HG03045 (cell line): Measurements from ENCODE around the gene ABLIM1.

Source experiments
- ATAC-seq: cut with Tn5 transposase; IDR thresholded peaks from one replicate; pipeline ENCODE4 v1.9.1; 2021; ENCODE audit warnings: mild to moderate bottlenecking, moderate library complexity; ENCODE audit not compliant: unreplicated experiment

ABLIM1 gene

GRCh38 chr10:114551636-114551972 is 106.5 kb downstream of the ABLIM1 start:
- ATAC-seq, result no peak

GRCh38 chr10:114550756-114551635 is 107.1 kb downstream of the ABLIM1 start:
- no peak for ATAC-seq

GRCh38 chr10:114548662-114549061 is 109.4 kb downstream of the ABLIM1 start:
- ATAC-seq, result no peak

- ATAC-seq, result no peak
Measured at GRCh38 chr10:114547514-114547913, 110.6 kb downstream of the ABLIM1 start.

GRCh38 chr10:114547056-114547455 is 111.0 kb downstream of the ABLIM1 start:
- no peak for ATAC-seq

- ATAC-seq, result no peak
Measured at GRCh38 chr10:114545819-114546218, 112.3 kb downstream of the ABLIM1 start.

- ATAC-seq, result no peak
Measured at GRCh38 chr10:114545071-114545470, 113.0 kb downstream of the ABLIM1 start.

- ATAC-seq, result peak; percentile 91
Measured at GRCh38 chr10:114544045-114544659, 113.9 kb downstream of the ABLIM1 start.

GRCh38 chr10:114543456-114543855 is 114.6 kb downstream of the ABLIM1 start:
- no peak for ATAC-seq

GRCh38 chr10:114542373-114542772 is 115.7 kb downstream of the ABLIM1 start:
- ATAC-seq, result no peak

- ATAC-seq, result no peak
Measured at GRCh38 chr10:114541797-114542160, 116.3 kb downstream of the ABLIM1 start.

- no peak for ATAC-seq
Measured at GRCh38 chr10:114541081-114541796, 116.8 kb downstream of the ABLIM1 start.

- ATAC-seq, result no peak
Measured at GRCh38 chr10:114540236-114540635, 117.8 kb downstream of the ABLIM1 start.

- no peak for ATAC-seq
Measured at GRCh38 chr10:114539623-114540022, 118.5 kb downstream of the ABLIM1 start.

- no peak for ATAC-seq
Measured at GRCh38 chr10:114538181-114538906, 119.7 kb downstream of the ABLIM1 start.

- ATAC-seq, result no peak
Measured at GRCh38 chr10:114537736-114538135, 120.3 kb downstream of the ABLIM1 start.

- no peak for ATAC-seq
Measured at GRCh38 chr10:114534571-114534981, 123.5 kb downstream of the ABLIM1 start.

- ATAC-seq, result no peak
Measured at GRCh38 chr10:114532226-114532625, 125.8 kb downstream of the ABLIM1 start.

- ATAC-seq, result peak; percentile 98
Measured at GRCh38 chr10:114526504-114527238, 131.4 kb downstream of the ABLIM1 start.

- peak; percentile 43 for ATAC-seq
Measured at GRCh38 chr10:114526126-114526503, 132.0 kb downstream of the ABLIM1 start.
